ENCODE results near the gene KMT5C.

The KMT5C gene

GRCh38 chr19:55389386-55390317 is 50.0 kb downstream of the KMT5C start:
- TF ChIP-seq GATA3 (IDR thresholded peaks at IDR 0.05; ENCODE audit: low read depth, low read length) = no peak
- no peak for TF ChIP-seq GATA2 (IDR thresholded peaks at IDR 0.05; ENCODE audit: low read depth, low read length)

- TF ChIP-seq GATA3 (IDR thresholded peaks at IDR 0.05; ENCODE audit: low read depth, low read length) = no peak
- TF ChIP-seq GATA2 (IDR thresholded peaks at IDR 0.05; ENCODE audit: low read depth, low read length) = no peak
These were observed 50.8 kb downstream of the KMT5C start for GRCh38 chr19:55390461-55390880.

GRCh38 chr19:55391191-55391670 is 51.6 kb downstream of the KMT5C start:
- no peak for TF ChIP-seq GATA2 (IDR thresholded peaks at IDR 0.05; ENCODE audit: low read depth, low read length)
- TF ChIP-seq GATA3 (IDR thresholded peaks at IDR 0.05; ENCODE audit: low read depth, low read length) = no peak

- TF ChIP-seq GATA2 (IDR thresholded peaks at IDR 0.05; ENCODE audit: low read depth, low read length) (no peak), GATA3 (IDR thresholded peaks at IDR 0.05; ENCODE audit: low read depth, low read length) (no peak)
These were observed 52.3 kb downstream of the KMT5C start for GRCh38 chr19:55391702-55392615.

- TF ChIP-seq GATA3 (IDR thresholded peaks at IDR 0.05; ENCODE audit: low read depth, low read length) = no peak
These were observed 53.4 kb downstream of the KMT5C start for GRCh38 chr19:55392820-55393761.

Measured in SH-SY5Y (cell line).